Mucosa of stomach (tissue), 1 donor: ENCODE results near the gene CENPS.
"Not testable (repeated sequence)": the region's sequence is repeated elsewhere in the genome, so short reads cannot be mapped to it uniquely, and the experiment has no call there.

ENCODE experiments used
- H3K27me3 ChIP-seq: one replicate; pipeline ENCODE4 v1.7.0; 2013; ENCODE audit warnings: mild to moderate bottlenecking, low read length; ENCODE audit not compliant: control insufficient read depth, insufficient read depth
- H3K36me3 ChIP-seq: one replicate; pipeline ENCODE4 v1.7.0; 2013; ENCODE audit warnings: low read length; ENCODE audit not compliant: control insufficient read depth, insufficient read depth
- H3K4me1 ChIP-seq: one replicate; pipeline ENCODE4 v1.7.0; 2013; ENCODE audit warnings: mild to moderate bottlenecking, low read length; ENCODE audit not compliant: control insufficient read depth, insufficient read depth
- H3K4me3 ChIP-seq: one replicate; pipeline ENCODE4 v1.7.0; 2013; ENCODE audit warnings: low read length
- H3K9ac ChIP-seq: one replicate; pipeline ENCODE4 v1.7.0; 2013; ENCODE audit warnings: mild to moderate bottlenecking, low read length, moderate library complexity
- H3K9me3 ChIP-seq: one replicate; pipeline ENCODE4 v1.7.0; 2013; ENCODE audit warnings: mild to moderate bottlenecking, low read length, moderate library complexity; ENCODE audit not compliant: control insufficient read depth
- donor health status: Pancreatic carcinoma.

CENPS gene

GRCh38 chr1:10440794-10441193, 10.6 kb downstream of the CENPS start:
- no peaks in the 10 kb centered on the region for H3K27me3 ChIP-seq
- no peak overlapping the region for H3K9ac ChIP-seq
- no peaks in the 10 kb centered on the region for H3K9me3 ChIP-seq
- no peaks in the 10 kb centered on the region for H3K36me3 ChIP-seq
- no peaks in the 10 kb centered on the region for H3K4me1 ChIP-seq
- H3K4me3 ChIP-seq = no peak overlapping the region

- Histone ChIP-seq H3K27me3 (no peaks in the 10 kb centered on the region), H3K4me1 (no peaks in the 10 kb centered on the region), H3K9me3 (no peaks in the 10 kb centered on the region), H3K9ac (no peak overlapping the region), H3K36me3 (no peaks in the 10 kb centered on the region), H3K4me3 (no peak overlapping the region)
Observed at GRCh38 chr1:10444248-10444647, 14.0 kb downstream of the CENPS start.

GRCh38 chr1:10444795-10445397, 14.7 kb downstream of the CENPS start:
- Histone ChIP-seq H3K9me3 (no peaks in the 10 kb centered on the region), H3K9ac (no peak overlapping the region), H3K4me1 (no peaks in the 10 kb centered on the region), H3K27me3 (no peaks in the 10 kb centered on the region), H3K4me3 (no peak overlapping the region), H3K36me3 (no peaks in the 10 kb centered on the region)

GRCh38 chr1:10446790-10447422, 16.7 kb downstream of the CENPS start:
- Histone ChIP-seq H3K36me3 (no peaks in the 10 kb centered on the region), H3K4me3 (no peak overlapping the region), H3K9me3 (no peaks in the 10 kb centered on the region), H3K27me3 (peaks cover 3% of the 10 kb centered on the region), H3K9ac (no peak overlapping the region), H3K4me1 (no peaks in the 10 kb centered on the region)

- H3K4me3 ChIP-seq = no peak within 1 kb of the TSS
- no peaks in the 10 kb centered on the region for H3K9me3 ChIP-seq
- no peaks in the 10 kb centered on the region for H3K36me3 ChIP-seq
- peaks cover 3% of the 10 kb centered on the region for H3K27me3 ChIP-seq
- H3K4me1 ChIP-seq = no peaks in the 10 kb centered on the region
- H3K9ac ChIP-seq = no peak within 1 kb of the TSS
Observed at GRCh38 chr1:10449751-10450150, 19.5 kb downstream of the CENPS start, which contains the start of gene CORT. Gene CORT, plus strand, starts transcription at chr1:10450031. Its CDS starts 193 bp downstream, at chr1:10450224.

GRCh38 chr1:10450156-10450814, 20.1 kb downstream of the CENPS start:
- no peak overlapping the region for H3K9ac ChIP-seq
- H3K27me3 ChIP-seq = peaks cover 3% of the 10 kb centered on the region
- no peak overlapping the region for H3K4me3 ChIP-seq
- no peaks in the 10 kb centered on the region for H3K9me3 ChIP-seq
- H3K36me3 ChIP-seq = no peaks in the 10 kb centered on the region
- no peaks in the 10 kb centered on the region for H3K4me1 ChIP-seq

- no peaks in the 10 kb centered on the region for H3K36me3 ChIP-seq
- no peak overlapping the region for H3K9ac ChIP-seq
- H3K9me3 ChIP-seq = no peaks in the 10 kb centered on the region
- no peak overlapping the region for H3K4me3 ChIP-seq
- no peaks in the 10 kb centered on the region for H3K4me1 ChIP-seq
- peaks cover 3% of the 10 kb centered on the region for H3K27me3 ChIP-seq
Observed at GRCh38 chr1:10450836-10451235, 20.6 kb downstream of the CENPS start.

GRCh38 chr1:10451287-10451686, 21.1 kb downstream of the CENPS start:
- Histone ChIP-seq H3K27me3 (peaks cover 3% of the 10 kb centered on the region), H3K9me3 (no peaks in the 10 kb centered on the region), H3K36me3 (no peaks in the 10 kb centered on the region), H3K4me1 (no peaks in the 10 kb centered on the region), H3K9ac (no peak overlapping the region), H3K4me3 (no peak overlapping the region)

GRCh38 chr1:10456048-10456447, 25.8 kb downstream of the CENPS start:
- Histone ChIP-seq H3K4me1 (peaks cover 4% of the 10 kb centered on the region), H3K9ac (no peak overlapping the region), H3K27me3 (peaks cover 3% of the 10 kb centered on the region), H3K9me3 (no peaks in the 10 kb centered on the region), H3K36me3 (no peaks in the 10 kb centered on the region), H3K4me3 (no peak overlapping the region)

- Histone ChIP-seq H3K36me3 (no peaks in the 10 kb centered on the region), H3K9me3 (no peaks in the 10 kb centered on the region), H3K27me3 (peaks cover under 1% of the 10 kb centered on the region), H3K9ac (no peak overlapping the region), H3K4me1 (peaks cover 4% of the 10 kb centered on the region), H3K4me3 (no peak overlapping the region)
Observed at GRCh38 chr1:10456661-10457060, 26.4 kb downstream of the CENPS start.

GRCh38 chr1:10457462-10457861, 27.2 kb downstream of the CENPS start:
- H3K27me3 ChIP-seq, H3K4me1 ChIP-seq, H3K9me3 ChIP-seq, H3K4me3 ChIP-seq, H3K36me3 ChIP-seq, H3K9ac ChIP-seq: not testable (repeated sequence)

- H3K4me3 ChIP-seq = no peak overlapping the region
Observed at GRCh38 chr1:10457875-10458274, 27.6 kb downstream of the CENPS start.

More at GRCh38 chr1:10457875-10458274, 27.6 kb downstream of the CENPS start:
- Histone ChIP-seq H3K9me3 (no peaks in the 10 kb centered on the region), H3K27me3 (no peaks in the 10 kb centered on the region), H3K36me3 (no peaks in the 10 kb centered on the region), H3K9ac (no peak overlapping the region), H3K4me1 (peaks cover 4% of the 10 kb centered on the region)
